8988T (cell line): ENCODE data around the gene CCDC60.
A peak's percentile ranks its signal among the peaks of the same experiment; 100 is the strongest.

ENCODE experiments used
- DNase-seq: peaks from one replicate; pipeline ENCODE4 v3.0.0; 2011

CCDC60 gene

DNA sequence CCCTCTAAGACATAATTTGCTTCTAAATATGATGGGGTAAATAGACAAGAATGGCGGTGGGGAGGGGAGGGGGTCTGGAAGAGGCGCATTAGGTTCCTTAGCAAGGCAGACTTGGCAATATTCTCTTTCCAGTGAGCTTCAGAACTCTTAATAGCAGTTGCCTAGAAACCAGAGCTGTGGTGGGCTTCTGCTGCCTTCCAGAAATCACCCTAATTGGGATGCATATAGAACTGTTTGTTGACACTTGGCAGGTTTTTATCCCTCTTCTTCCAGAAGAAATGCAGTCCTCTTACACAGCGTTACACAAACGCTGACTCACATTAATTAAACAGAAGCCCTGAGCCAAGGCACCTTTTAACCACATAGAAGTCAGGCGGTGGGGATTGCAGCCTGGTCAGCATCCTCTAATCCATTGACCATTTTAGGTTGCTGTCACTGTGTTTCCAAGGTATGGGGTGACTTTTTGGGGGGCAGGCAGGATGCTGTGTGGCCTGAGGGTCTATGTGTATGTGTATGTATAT lies 114.1 kb downstream of the CCDC60 start:
- no peak for DNase-seq

DNA sequence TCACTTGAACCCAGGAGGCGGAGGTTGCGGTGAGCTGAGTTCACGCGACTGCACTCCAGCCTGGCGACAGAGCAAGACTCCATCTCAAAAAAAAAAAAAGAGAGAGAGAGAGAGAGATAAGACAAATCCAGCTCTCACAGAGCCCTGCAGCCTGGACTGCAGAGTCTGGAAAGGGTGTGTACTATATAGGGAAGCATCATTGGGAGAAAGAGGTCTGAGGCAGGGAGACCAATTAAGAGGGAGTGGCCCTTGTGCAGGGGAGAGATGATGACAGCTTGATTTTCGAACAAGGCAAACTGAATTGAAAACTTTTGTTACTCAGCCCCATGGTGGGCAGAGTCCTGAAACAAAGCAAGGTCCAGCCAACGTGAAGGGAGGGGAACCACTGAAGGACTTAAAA lies 116.2 kb downstream of the CCDC60 start:
- no peak for DNase-seq

GRCh38 chr12:119456824-119457223 lies 122.3 kb downstream of the CCDC60 start:
- no peak for DNase-seq

DNA sequence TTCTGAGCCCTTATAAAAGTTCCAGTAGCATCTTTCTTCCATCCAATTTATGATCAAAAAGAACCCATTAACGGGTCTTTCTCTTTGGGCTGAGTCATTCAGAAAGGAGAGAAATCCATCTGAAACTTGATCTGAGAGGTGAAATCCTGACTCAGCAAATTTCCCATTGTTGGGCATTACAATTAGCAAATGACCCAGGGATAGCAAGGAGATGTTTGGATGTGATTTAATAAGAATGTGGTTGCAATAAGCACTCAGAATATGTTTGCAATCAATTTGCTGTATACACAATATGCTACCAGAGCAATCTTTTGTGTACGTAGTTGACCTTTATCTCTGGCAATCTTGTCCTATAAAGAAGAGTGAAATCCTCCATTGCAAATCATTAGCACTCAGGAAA lies 122.7 kb downstream of the CCDC60 start:
- no peak for DNase-seq

DNA sequence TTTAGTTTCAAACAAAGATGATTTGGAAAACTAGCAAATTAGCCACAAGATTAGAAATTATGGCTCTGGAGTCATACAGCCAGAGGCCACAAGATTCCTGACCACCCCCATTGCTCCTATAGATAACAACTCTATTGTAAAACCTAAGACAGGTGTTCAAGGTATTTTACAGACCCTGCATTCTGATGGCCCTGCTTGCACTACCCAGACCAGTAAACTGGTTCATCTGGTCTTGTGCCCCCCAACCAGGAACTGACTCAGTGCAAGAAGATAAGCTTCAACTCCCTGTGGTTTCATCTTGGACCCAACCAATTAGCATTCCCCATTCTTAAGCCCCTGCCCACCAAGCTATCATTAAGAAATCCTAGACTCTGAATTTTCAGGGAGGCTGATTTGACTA lies 125.0 kb downstream of the CCDC60 start:
- DNase-seq, result no peak

DNA sequence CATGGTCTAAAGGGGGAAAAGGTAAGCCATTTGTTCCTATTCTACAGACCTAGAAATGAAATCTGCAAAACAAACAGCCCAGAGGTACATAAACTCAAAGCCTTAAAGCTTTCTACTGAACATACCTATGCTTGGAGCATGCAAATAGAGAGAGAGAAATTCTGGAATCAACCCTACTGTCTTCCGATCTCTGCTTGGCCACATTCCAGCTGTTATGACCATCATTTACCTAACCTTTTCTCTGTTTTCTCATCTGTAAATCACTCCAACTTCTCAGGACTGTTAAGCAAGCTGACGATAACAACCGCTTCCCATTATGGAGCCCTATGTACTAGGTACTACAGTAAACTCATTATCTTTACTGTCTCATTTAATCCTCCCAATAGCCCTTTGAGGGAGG lies 126.3 kb downstream of the CCDC60 start:
- no peak for DNase-seq

- DNase-seq, result no peak
These were observed 127.2 kb downstream of the CCDC60 start for GRCh38 chr12:119461636-119462214.

DNA sequence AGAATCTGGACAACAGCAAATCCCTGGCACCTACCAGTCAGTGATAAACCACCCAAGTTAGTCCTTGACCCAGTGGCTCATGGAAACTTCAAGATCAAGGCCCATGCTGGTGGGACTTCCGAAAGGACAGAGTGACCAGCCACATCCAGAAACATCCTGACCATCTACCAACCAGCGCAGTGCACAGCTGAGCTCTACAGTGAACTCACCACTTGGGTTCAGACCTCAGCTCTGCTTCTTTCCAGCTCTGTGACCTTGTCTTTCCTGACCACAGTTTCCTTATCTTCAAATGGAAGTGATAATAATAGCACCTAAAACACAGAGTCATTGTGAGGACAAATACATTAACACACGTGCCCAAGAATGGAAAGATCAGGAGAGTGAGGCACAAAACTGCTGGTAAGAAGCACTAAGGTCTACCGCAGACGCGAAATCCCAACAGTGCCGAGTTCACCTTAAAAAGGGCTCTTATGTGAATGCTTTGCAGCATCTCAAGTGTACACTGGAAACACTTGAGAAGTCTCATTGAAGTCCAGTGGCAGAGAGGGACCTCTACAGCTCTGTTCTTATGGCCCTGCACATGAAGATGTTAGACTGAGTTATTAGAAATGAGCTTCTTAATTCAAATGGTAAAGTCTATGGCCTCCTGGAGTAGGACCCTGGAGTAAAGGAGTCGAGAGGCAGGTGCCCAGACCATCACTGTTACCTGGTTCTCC lies 128.8 kb downstream of the CCDC60 start:
- DNase-seq, result no peak

- no peak for DNase-seq
These were observed 133.8 kb downstream of the CCDC60 start for GRCh38 chr12:119468296-119468695.

DNA sequence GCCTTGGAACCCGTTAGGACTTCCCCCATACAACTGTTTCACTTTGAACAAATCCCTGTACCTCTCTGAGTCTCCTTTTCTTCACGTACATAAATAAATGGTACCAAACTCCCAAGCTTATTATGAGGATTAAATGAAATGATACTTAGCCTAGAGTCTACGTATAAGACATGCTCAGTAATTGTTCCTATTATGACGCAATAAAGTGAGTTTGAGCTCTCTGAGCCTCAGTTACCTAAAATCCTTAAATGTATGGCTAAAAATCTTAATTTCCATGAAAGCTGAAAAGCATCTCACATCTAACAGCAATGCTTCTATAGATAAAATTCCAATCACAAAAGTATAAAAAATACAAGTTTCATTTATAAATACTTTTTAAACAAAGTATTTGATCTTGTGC lies 141.1 kb downstream of the CCDC60 start:
- DNase-seq, result no peak

GRCh38 chr12:119476951-119477350 lies 142.4 kb downstream of the CCDC60 start:
- DNase-seq, result no peak

DNA sequence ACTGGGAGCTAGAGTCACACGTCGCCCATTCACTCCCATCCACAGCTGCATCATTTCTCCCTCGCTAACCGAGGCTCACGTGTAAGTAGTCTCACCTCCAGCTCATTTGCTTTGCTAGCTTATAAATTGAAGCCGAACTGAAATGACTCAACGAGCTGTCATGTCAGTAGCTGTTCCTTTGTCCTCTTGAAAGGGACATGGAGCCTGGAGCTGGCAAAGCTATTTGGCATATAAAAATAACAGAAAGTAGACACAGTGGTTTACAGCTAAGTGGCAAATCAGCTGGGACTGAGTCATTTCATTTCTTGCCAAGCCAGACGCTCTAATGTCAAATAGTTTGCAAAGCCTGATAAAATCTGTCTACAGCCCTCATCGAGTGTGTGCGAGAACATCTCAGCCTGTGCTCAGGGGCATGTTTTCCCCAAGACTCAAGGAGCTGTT lies 144.6 kb downstream of the CCDC60 start:
- no peak for DNase-seq

DNA sequence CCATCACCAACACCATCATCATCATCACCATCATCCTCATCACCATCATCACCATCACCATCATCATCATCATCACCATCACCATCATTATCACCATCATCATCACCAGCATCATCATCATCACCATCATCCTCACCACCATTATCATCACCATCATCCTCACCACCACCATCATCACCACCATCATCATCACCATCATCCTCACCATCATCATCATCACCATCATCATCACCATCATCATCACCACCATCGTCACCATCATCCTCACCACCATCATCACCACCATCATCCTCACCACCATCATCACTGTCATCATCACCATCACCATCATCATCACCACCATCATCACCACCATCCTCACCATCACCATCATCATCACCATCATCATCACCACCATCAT lies 146.0 kb downstream of the CCDC60 start:
- DNase-seq, result no peak

DNA sequence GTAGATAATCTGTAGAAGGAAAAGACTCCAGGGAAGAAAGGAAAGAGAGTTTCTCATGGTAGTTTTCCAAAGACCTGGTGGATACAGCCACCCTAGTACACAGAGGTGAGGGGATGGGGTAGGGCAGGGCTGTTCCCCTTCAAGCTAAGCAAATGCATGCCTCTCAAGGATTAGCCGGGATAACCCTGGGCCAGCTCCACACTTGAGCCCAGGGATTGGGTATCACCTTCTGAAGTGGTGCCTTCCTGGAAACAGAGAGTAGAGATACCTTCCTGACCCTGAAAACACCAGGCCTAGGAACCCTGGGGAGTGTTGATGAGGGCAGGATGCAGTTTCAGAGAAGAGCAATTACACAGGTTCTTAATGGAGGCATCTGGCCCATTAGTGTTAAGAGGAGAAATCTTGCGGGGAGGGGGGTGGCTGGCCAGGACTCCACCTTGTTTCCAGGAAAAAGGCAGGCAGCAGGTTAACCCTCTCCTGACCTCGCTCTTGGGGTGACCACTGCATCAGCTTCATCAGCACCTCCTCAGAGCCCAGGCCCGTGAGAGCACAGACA lies 152.1 kb downstream of the CCDC60 start:
- DNase-seq, result no peak

DNA sequence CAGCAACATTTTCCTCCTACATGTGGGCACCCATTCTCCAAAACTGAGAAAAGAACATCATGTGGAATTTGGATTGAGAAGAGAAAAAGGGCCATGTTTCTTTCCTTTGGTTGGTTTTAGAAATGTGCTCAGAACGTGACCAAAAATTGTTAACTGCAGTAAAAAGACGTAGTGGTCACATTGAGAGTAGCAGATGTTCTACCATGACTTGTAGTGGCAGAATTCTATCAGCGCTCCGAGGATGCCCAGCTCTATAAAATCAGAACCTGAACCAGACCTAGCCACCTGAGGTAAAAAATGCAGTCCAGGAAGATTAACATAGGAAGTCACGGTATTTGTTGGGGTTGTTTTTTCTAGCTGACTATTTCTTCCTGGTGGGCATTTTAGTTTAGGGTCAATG lies 157.3 kb downstream of the CCDC60 start:
- DNase-seq, result no peak

GRCh38 chr12:119500209-119500608 lies 165.7 kb downstream of the CCDC60 start:
- no peak for DNase-seq

DNA sequence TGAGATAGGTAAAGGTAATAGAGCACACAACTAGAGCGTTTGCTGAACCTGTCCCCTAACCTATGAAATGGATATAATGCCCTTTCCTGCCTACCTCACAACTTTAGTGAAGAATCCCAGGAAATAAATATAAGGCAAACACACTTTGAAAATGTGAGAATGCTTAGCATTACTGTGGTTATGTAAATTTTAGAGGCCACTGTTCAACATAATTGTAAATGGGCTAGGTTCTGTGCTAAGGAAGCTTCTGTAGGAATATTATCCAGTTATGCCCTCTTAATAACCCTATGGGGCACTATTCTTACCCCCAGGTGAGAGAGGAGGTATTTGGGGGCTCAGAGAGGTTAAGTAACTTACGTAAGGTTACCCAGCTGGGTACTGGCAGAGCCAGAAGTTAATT lies 166.5 kb downstream of the CCDC60 start:
- DNase-seq, result no peak

DNA sequence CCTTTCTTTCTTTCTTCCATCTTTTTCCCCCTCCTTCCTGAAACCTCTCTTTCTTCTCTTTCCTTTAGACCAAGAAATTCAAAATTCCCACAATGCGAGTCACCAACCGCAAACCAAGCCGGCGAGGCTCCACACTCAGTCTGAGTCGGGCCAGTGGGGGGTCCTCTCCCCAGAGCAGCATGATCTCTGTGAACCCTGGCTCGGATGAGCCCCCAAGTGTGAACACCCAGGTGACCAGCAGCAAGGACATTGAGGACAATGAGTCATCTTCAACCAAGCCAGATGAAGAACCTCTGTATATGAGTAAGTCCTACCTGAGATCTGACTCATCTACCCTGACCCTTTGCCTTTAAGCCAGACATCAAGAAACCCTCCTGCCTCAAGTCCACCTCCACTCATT lies 170.5 kb downstream of the CCDC60 start:
- no peak for DNase-seq

- DNase-seq, result no peak
These were observed 178.4 kb downstream of the CCDC60 start for GRCh38 chr12:119512772-119513497.

DNA sequence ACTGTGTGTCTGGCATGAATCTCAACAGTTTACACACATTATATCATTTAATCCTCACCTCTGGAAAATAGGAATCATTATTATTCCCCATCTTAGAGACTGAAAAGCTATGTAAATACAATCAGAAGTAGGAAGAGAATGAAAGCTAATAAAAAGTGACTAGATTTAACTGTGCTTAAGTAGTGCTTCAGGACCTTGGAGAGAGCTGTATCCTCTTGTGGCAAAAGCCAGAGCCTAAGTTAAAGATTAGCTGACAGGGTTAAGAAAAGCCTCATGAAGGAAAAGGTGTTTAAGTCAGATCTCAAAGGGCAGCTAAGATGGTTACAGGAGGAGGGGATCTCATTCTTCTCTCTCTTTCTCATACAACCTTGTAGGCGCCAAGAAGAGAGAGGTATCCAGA lies 193.7 kb downstream of the CCDC60 start:
- no peak for DNase-seq

- no peak for DNase-seq
These were observed 205.9 kb downstream of the CCDC60 start for GRCh38 chr12:119540476-119540875.

DNA sequence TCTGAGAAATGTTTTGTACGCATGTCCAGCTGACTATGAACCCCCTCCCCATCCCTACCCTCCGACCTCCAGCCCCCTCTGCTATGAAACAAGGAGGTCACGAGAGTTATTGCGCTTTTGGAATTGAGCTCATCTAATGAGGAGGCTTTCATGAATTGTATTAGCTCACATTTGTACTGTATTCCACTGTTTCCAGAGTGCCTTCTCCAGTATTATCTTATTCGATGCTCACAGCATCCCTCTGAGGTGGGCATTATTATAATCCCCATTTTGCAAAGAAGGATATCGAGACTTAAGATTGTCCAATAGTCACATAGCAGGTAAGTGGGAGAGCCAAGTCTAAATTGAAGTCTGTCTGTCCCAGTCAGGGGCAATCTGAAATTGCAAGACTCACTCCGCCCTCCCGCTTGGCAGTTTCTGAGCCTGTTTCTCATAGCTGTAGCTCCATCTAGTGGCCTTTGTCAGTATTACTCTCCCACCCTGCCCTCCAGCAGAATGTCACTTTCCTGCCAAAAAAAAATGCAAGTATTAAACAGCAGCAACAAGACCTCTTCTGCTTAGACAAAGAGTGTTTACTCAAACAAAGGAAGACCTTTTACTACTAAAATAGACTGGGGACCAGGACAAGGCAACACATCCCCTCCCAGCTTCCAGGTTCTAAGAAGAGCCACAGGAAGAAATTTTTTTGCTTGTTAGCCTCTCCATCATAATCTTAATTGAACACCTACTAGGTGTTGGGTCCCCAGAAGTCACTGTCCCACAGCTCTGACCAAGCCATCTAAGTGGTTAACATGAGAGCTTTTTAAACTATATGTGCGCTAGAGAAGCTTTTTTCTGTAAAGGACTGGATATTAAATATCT lies 210.5 kb downstream of the CCDC60 start:
- DNase-seq, result peak; percentile 27

GRCh38 chr12:119546340-119546739 lies 211.8 kb downstream of the CCDC60 start:
- no peak for DNase-seq
